HG03159 (cell line): Measurements from ENCODE around the gene XRCC1.
"Not testable (repeated sequence)": the region's sequence is repeated elsewhere in the genome, so short reads cannot be mapped to it uniquely, and the experiment has no call there.

ENCODE experiments used
- ATAC-seq: cut with Tn5 transposase; IDR thresholded peaks from one replicate; pipeline ENCODE4 v1.9.1; 2021; ENCODE audit warnings: mild to moderate bottlenecking, moderate library complexity; ENCODE audit not compliant: unreplicated experiment

XRCC1 gene

GRCh38 chr19:43605875-43606568 is 30.7 kb upstream of the XRCC1 start:
- ATAC-seq, result no peak

- ATAC-seq, result not testable (repeated sequence)
Measured at GRCh38 chr19:43600326-43600725, 25.0 kb upstream of the XRCC1 start.

- no peak for ATAC-seq
Measured at GRCh38 chr19:43599635-43600295, 24.4 kb upstream of the XRCC1 start.

GRCh38 chr19:43598445-43599240 is 23.3 kb upstream of the XRCC1 start:
- ATAC-seq, result no peak

GRCh38 chr19:43597876-43598275 is 22.5 kb upstream of the XRCC1 start:
- no peak for ATAC-seq

- no peak for ATAC-seq
Measured at GRCh38 chr19:43596842-43597461, 21.6 kb upstream of the XRCC1 start.

GRCh38 chr19:43595999-43596841 is 20.9 kb upstream of the XRCC1 start, which contains the start of the genes IRGQ and ZNF576:
IRGQ (minus strand) TSS chr19:43596134; CDS start chr19:43595338, 796 bp downstream.
ZNF576 (plus strand) TSS chr19:43596595; CDS start chr19:43597109, 514 bp downstream.
- ATAC-seq, result peak; percentile 75

GRCh38 chr19:43595605-43595998 is 20.3 kb upstream of the XRCC1 start:
- peak; percentile 7 for ATAC-seq

GRCh38 chr19:43594710-43595604 is 19.6 kb upstream of the XRCC1 start:
- no peak for ATAC-seq

- ATAC-seq, result no peak
Measured at GRCh38 chr19:43594081-43594697, 18.9 kb upstream of the XRCC1 start.

- ATAC-seq, result no peak
Measured at GRCh38 chr19:43592800-43593350, 17.5 kb upstream of the XRCC1 start.

GRCh38 chr19:43591904-43592772 is 16.8 kb upstream of the XRCC1 start:
- no peak for ATAC-seq

GRCh38 chr19:43589678-43590077 is 14.4 kb upstream of the XRCC1 start:
- ATAC-seq, result no peak

- no peak for ATAC-seq
Measured at GRCh38 chr19:43589277-43589676, 13.9 kb upstream of the XRCC1 start.

GRCh38 chr19:43587029-43587428 is 11.7 kb upstream of the XRCC1 start:
- ATAC-seq, result not testable (repeated sequence)

GRCh38 chr19:43586346-43586745 is 11.0 kb upstream of the XRCC1 start:
- ATAC-seq, result no peak

- no peak for ATAC-seq
Measured at GRCh38 chr19:43584484-43584883, 9.2 kb upstream of the XRCC1 start.
